PC-9 (cell line): ENCODE results near the gene MAPKAP1. TPM values are rescaled to one million over a fixed set of nuclear protein-coding genes. Genes with fewer than 3 reads are reported as not detected.

Source experiments
- BruUV-seq: library from RNA; stranded (reverse); fragments of 400-500 nt; replicated peaks from 2 replicates; lab custom pipeline; 2021; lab: Mats Ljungman, UMichigan
- CTCF ChIA-PET: fragments of 300-600 bp; sonication (Branson Sonifier 250); formaldehyde crosslinking; loops from one replicate; lab custom pipeline; 2022; ENCODE audit warnings: antibody characterized with exemption; lab: Charles Lee
- POLR2A ChIA-PET: fragments of 300-600 bp; sonication (Branson Sonifier 250); formaldehyde crosslinking; loops from one replicate; lab custom pipeline; 2022; ENCODE audit warnings: antibody characterized with exemption; ENCODE audit not compliant: unreplicated experiment; lab: Charles Lee
- DNase-seq, 2 experiments: peaks; one replicate each; pipeline versions ENCODE4 v3.0.0 to v3.0.0-alpha.2; 2015 to 2022; ENCODE audit warnings: mixed read lengths in 1 of 2
- H2AFZ ChIP-seq: fragments of 200-600 bp; sonication (generic); 2 replicates; pipeline ENCODE4 v1.8.1; 2017; ENCODE audit warnings: antibody characterized with exemption
- H3F3A ChIP-seq: fragments of 200-600 bp; sonication (generic); 2 replicates; pipeline ENCODE4 v1.8.1; 2017; ENCODE audit warnings: antibody characterized with exemption, mild to moderate bottlenecking, low read depth; ENCODE audit not compliant: insufficient read depth
- H3K27ac ChIP-seq: fragments of 200-600 bp; sonication (generic); 2 replicates; pipeline ENCODE4 v1.6.1; 2016; ENCODE audit warnings: mixed run types
- H3K27me3 ChIP-seq: fragments of 200-600 bp; sonication (generic); 2 replicates; pipeline ENCODE4 v1.6.1; 2016; ENCODE audit warnings: low read depth, mixed run types; ENCODE audit not compliant: insufficient read depth
- H3K36me3 ChIP-seq: fragments of 200-600 bp; sonication (generic); 2 replicates; pipeline ENCODE4 v1.6.1; 2016; ENCODE audit warnings: low read depth, mixed run types
- H3K4me1 ChIP-seq: fragments of 200-600 bp; sonication (generic); replicated peaks from 2 replicates; pipeline ENCODE4 v1.6.1; 2016; ENCODE audit warnings: mixed run types; ENCODE audit not compliant: insufficient read depth
- H3K4me2 ChIP-seq: fragments of 200-600 bp; sonication (generic); 2 replicates; pipeline ENCODE4 v1.6.1; 2017; ENCODE audit warnings: mixed run types
- H3K4me3 ChIP-seq: fragments of 200-600 bp; sonication (generic); 2 replicates; pipeline ENCODE4 v1.6.1; 2016; ENCODE audit warnings: mixed run types
- H3K79me2 ChIP-seq: fragments of 200-600 bp; sonication (generic); 2 replicates; pipeline ENCODE4 v1.6.1; 2017; ENCODE audit warnings: low read depth, mixed run types
- H3K9me2 ChIP-seq: fragments of 200-600 bp; sonication (generic); 2 replicates; pipeline ENCODE4 v1.8.1; 2017; ENCODE audit warnings: mild to moderate bottlenecking; ENCODE audit not compliant: insufficient read depth
- H3K9me3 ChIP-seq: fragments of 200-600 bp; sonication (generic); 2 replicates; pipeline ENCODE4 v1.8.1; 2016; ENCODE audit warnings: low read depth; ENCODE audit not compliant: insufficient read depth
- H4K20me1 ChIP-seq: fragments of 200-600 bp; sonication (generic); 2 replicates; pipeline ENCODE4 v1.8.1; 2017; ENCODE audit not compliant: insufficient read depth
- CTCF ChIP-seq: fragments of 200-600 bp; sonication (generic); conservative IDR thresholded peaks from 2 replicates; pipeline ENCODE4 v1.6.1; 2017; ENCODE audit warnings: mixed run types, antibody characterized with exemption, mild to moderate bottlenecking, moderate library complexity
- EZH2 ChIP-seq: fragments of 200-600 bp; sonication (generic); IDR thresholded peaks from 2 replicates; pipeline ENCODE4 v1.8.0; 2017; ENCODE audit warnings: antibody characterized with exemption, low read depth
- intact Hi-C: fragments of 100-400 bp; cut with micrococcal nuclease; formaldehyde crosslinking; loops from one replicate; pipeline ENCODE4 v1.10.0; 2022; ENCODE audit not compliant: unreplicated experiment
- total RNA-seq: library from RNA; stranded (reverse); gene quantifications from 2 replicates; pipeline ENCODE4 v1.2.3, GENCODE V29; 2021

Gene MAPKAP1
- total RNA-seq, 1 experiment from 2014 or later: 115 TPM

GRCh38 chr9:125436613-125437443 is 270.2 kb downstream of the MAPKAP1 start:
- no TSS peak for BruUV-seq
- no peaks in the 10 kb centered on the region for H3K9me3 ChIP-seq
- H3K79me2 ChIP-seq: no peaks in the 10 kb centered on the region

GRCh38 chr9:125435776-125436612 is 271.0 kb downstream of the MAPKAP1 start:
- Histone ChIP-seq H3K9me2 (no peaks in the 10 kb centered on the region), H3K4me3 (no peak overlapping the region), H3K9me3 (no peaks in the 10 kb centered on the region), H3F3A (no peaks in the 10 kb centered on the region), H3K36me3 (no peaks in the 10 kb centered on the region), H3K27me3 (no peaks in the 10 kb centered on the region), H2AFZ (no peak overlapping the region), H3K79me2 (no peaks in the 10 kb centered on the region), H4K20me1 (no peaks in the 10 kb centered on the region), H3K27ac (no peak overlapping the region), H3K4me2 (no peak overlapping the region), H3K4me1 (no peaks in the 10 kb centered on the region)
- intact Hi-C loops: no loop called here
- no peak for TF ChIP-seq CTCF
- TF ChIP-seq EZH2: no peak
- BruUV-seq: no TSS peak
- CTCF ChIA-PET: interaction anchor here (0.6 kb wide), 1 partner anchor 106 kb away, joined by 4 read pairs; no protein-coding TSS in a partner anchor
- POLR2A ChIA-PET: interaction anchor here (0.7 kb wide), 1 partner anchor 1623 kb away, joined by 3 read pairs; no protein-coding TSS in a partner anchor
- no peak for DNase-seq

More at GRCh38 chr9:125436613-125437443, 270.2 kb downstream of the MAPKAP1 start:
- CTCF ChIA-PET: no interaction called here
- no peak for DNase-seq
- no peaks in the 10 kb centered on the region for H3K27me3 ChIP-seq
- H3K4me2 ChIP-seq: no peak overlapping the region
- H3K4me1 ChIP-seq: no peaks in the 10 kb centered on the region
- no peak overlapping the region for H3K4me3 ChIP-seq
- no peaks in the 10 kb centered on the region for H3F3A ChIP-seq
- POLR2A ChIA-PET: no interaction called here
- no peak for TF ChIP-seq CTCF
- TF ChIP-seq EZH2: no peak
- H3K9me2 ChIP-seq: no peaks in the 10 kb centered on the region
- intact Hi-C loops: no loop called here
- no peaks in the 10 kb centered on the region for H4K20me1 ChIP-seq
- no peaks in the 10 kb centered on the region for H3K36me3 ChIP-seq
- H2AFZ ChIP-seq: no peak overlapping the region
- H3K27ac ChIP-seq: no peak overlapping the region

- no peaks in the 10 kb centered on the region for H3K27me3 ChIP-seq
- no peak overlapping the region for H3K4me2 ChIP-seq
- TF ChIP-seq CTCF (no peak), EZH2 (no peak)
- H3K9me2 ChIP-seq: no peaks in the 10 kb centered on the region
- no peak overlapping the region for H3K27ac ChIP-seq
- H3K9me3 ChIP-seq: no peaks in the 10 kb centered on the region
- no peaks in the 10 kb centered on the region for H3K79me2 ChIP-seq
- ChIA-PET CTCF (interaction anchor here (0.6 kb wide), 1 partner anchor 107 kb away, joined by 4 read pairs; no protein-coding TSS in a partner anchor), POLR2A (interaction anchor here (0.7 kb wide), 1 partner anchor 1622 kb away, joined by 3 read pairs; no protein-coding TSS in a partner anchor)
- H3K4me3 ChIP-seq: no peak overlapping the region
- H3F3A ChIP-seq: no peaks in the 10 kb centered on the region
- no peaks in the 10 kb centered on the region for H3K36me3 ChIP-seq
- no peaks in the 10 kb centered on the region for H4K20me1 ChIP-seq
- intact Hi-C loops: no loop called here
- no peaks in the 10 kb centered on the region for H3K4me1 ChIP-seq
- H2AFZ ChIP-seq: no peak overlapping the region
- no TSS peak for BruUV-seq
- DNase-seq: no peak
Observed at GRCh38 chr9:125434986-125435775, 271.8 kb downstream of the MAPKAP1 start.
